Mesendoderm (in vitro differentiated cells): ENCODE measurements around the gene RIC8A.
"Not testable (repeated sequence)": the region's sequence is repeated elsewhere in the genome, so short reads cannot be mapped to it uniquely, and the experiment has no call there.

ENCODE experiments used
- DNase-seq: peaks from one replicate; pipeline ENCODE4 v3.0.0; 2013
- H2AK5ac ChIP-seq: 2 replicates; pipeline ENCODE4 v1.6.1; 2013; ENCODE audit warnings: low read length, inconsistent platforms
- H2BK120ac ChIP-seq: 2 replicates; pipeline ENCODE4 v1.6.1; 2013; ENCODE audit warnings: low read depth, mild to moderate bottlenecking, low read length, moderate library complexity, mixed read lengths
- H2BK15ac ChIP-seq: replicated peaks from 2 replicates; pipeline ENCODE4 v1.6.1; 2013; ENCODE audit warnings: low read depth, mild to moderate bottlenecking, moderate library complexity
- H2BK5ac ChIP-seq: 2 replicates; pipeline ENCODE4 v1.6.1; 2013; ENCODE audit warnings: low read length, inconsistent platforms
- H3K18ac ChIP-seq: 2 replicates; pipeline ENCODE4 v1.6.1; 2013; ENCODE audit warnings: mild to moderate bottlenecking, low read length, mixed read lengths
- H3K23ac ChIP-seq: one replicate; pipeline ENCODE4 v1.6.1; 2013; ENCODE audit warnings: low read length
- H3K27ac ChIP-seq: 2 replicates; pipeline ENCODE4 v1.5.1; 2013; ENCODE audit warnings: low read depth, mild to moderate bottlenecking, inconsistent platforms, low read length, moderate library complexity
- H3K27me3 ChIP-seq: 2 replicates; pipeline ENCODE4 v1.6.1; 2013; ENCODE audit warnings: low read length, control low read depth, mild to moderate bottlenecking, inconsistent platforms; ENCODE audit not compliant: insufficient read depth, poor library complexity
- H3K36me3 ChIP-seq: 2 replicates; pipeline ENCODE4 v1.6.1; 2013; ENCODE audit warnings: low read length, inconsistent platforms; ENCODE audit not compliant: control insufficient read depth, insufficient read depth
- H3K4ac ChIP-seq: one replicate; pipeline ENCODE4 v1.6.1; 2013; ENCODE audit warnings: low read depth, mild to moderate bottlenecking, low read length, moderate library complexity
- H3K4me1 ChIP-seq: 2 replicates; pipeline ENCODE4 v1.6.1; 2013; ENCODE audit warnings: low read depth, low read length, inconsistent platforms; ENCODE audit not compliant: control insufficient read depth
- H3K4me2 ChIP-seq: 2 replicates; pipeline ENCODE4 v1.6.1; 2013; ENCODE audit warnings: low read length
- H3K4me3 ChIP-seq: 2 replicates; pipeline ENCODE4 v1.5.1; 2013; ENCODE audit warnings: mild to moderate bottlenecking, low read length
- H3K56ac ChIP-seq: one replicate; pipeline ENCODE4 v1.6.1; 2013; ENCODE audit warnings: low read length
- H3K79me1 ChIP-seq: 2 replicates; pipeline ENCODE4 v1.6.1; 2013; ENCODE audit warnings: low read length, inconsistent platforms
- H3K79me2 ChIP-seq: 2 replicates; pipeline ENCODE4 v1.6.1; 2013; ENCODE audit warnings: mild to moderate bottlenecking, low read length; ENCODE audit not compliant: control insufficient read depth, insufficient read depth
- H3K9ac ChIP-seq: 2 replicates; pipeline ENCODE4 v1.6.1; 2013; ENCODE audit warnings: low read length, inconsistent platforms
- H4K5ac ChIP-seq: one replicate; pipeline ENCODE4 v1.6.1; 2013; ENCODE audit warnings: low read length
- H4K8ac ChIP-seq: one replicate; pipeline ENCODE4 v1.6.1; 2013; ENCODE audit warnings: low read depth, mild to moderate bottlenecking, control low read depth, low read length, moderate library complexity
- WGBS: extraction: QIAGEN DNeasy Blood & Tissue Kit; methylation state at CpG from one replicate; pipeline ENCODE4 v1.1.7; 2013; ENCODE audit warnings: low lambda C conversion rate, missing lambda C conversion rate; ENCODE audit not compliant: insufficient coverage; ENCODE audit errors: extremely low coverage; 5-methylcytosine and 5-hydroxymethylcytosine counted together

RIC8A gene

GRCh38 chr11:236774-237767 lies 29.6 kb downstream of the RIC8A start, which contains the start of gene PSMD13:
PSMD13 (plus strand) TSS chr11:236976; CDS start chr11:237050, 74 bp downstream.
- Histone ChIP-seq H3K4me3 (peak within 1 kb of the TSS; percentile 76), H3K79me2 (peaks cover 19% of the 10 kb centered on the region), H3K9ac (peak within 1 kb of the TSS; percentile 86), H2AK5ac (no peak within 1 kb of the TSS), H3K18ac (peak within 1 kb of the TSS; percentile 89), H3K4me1 (no peaks in the 10 kb centered on the region), H4K8ac (peak within 1 kb of the TSS; percentile 77), H3K27me3 (no peaks in the 10 kb centered on the region), H3K56ac (peak within 1 kb of the TSS; percentile 88), H3K4ac (no peak within 1 kb of the TSS), H3K4me2 (peak within 1 kb of the TSS; percentile 84), H2BK15ac (no peak within 1 kb of the TSS), H2BK5ac (no peak within 1 kb of the TSS), H3K79me1 (peaks cover 10% of the 10 kb centered on the region), H4K5ac (no peak within 1 kb of the TSS), H3K27ac (peak within 1 kb of the TSS; percentile 84), H3K36me3 (no peaks in the 10 kb centered on the region), H3K23ac (no peak within 1 kb of the TSS), H2BK120ac (no peak within 1 kb of the TSS)
- DNase-seq = peak; percentile 89
- no CpG with 5 or more reads among the region's 62 CpGs for WGBS

- H2AK5ac ChIP-seq, H3K27ac ChIP-seq, H4K5ac ChIP-seq, H3K36me3 ChIP-seq, H2BK120ac ChIP-seq, H2BK15ac ChIP-seq, H3K9ac ChIP-seq, H3K4me3 ChIP-seq, H3K4me2 ChIP-seq, H3K27me3 ChIP-seq, H3K4ac ChIP-seq, H2BK5ac ChIP-seq, DNase-seq, H4K8ac ChIP-seq, H3K4me1 ChIP-seq, H3K18ac ChIP-seq, H3K23ac ChIP-seq, H3K56ac ChIP-seq: not testable (repeated sequence)
- WGBS = no CpG with 5 or more reads among the region's 7 CpGs
- Histone ChIP-seq H3K79me1 (peaks cover 10% of the 10 kb centered on the region), H3K79me2 (peaks cover 19% of the 10 kb centered on the region)
Observed at GRCh38 chr11:238346-238745, 30.8 kb downstream of the RIC8A start.

- Histone ChIP-seq H2AK5ac (no peak overlapping the region), H4K8ac (no peak overlapping the region), H3K9ac (no peak overlapping the region), H3K27ac (no peak overlapping the region), H3K79me2 (peaks cover 19% of the 10 kb centered on the region), H3K23ac (no peak overlapping the region), H3K56ac (no peak overlapping the region), H3K4me1 (no peaks in the 10 kb centered on the region), H2BK15ac (no peak overlapping the region), H3K36me3 (peaks cover 3% of the 10 kb centered on the region), H3K4ac (no peak overlapping the region), H2BK5ac (no peak overlapping the region), H3K79me1 (peaks cover 10% of the 10 kb centered on the region), H3K4me3 (no peak overlapping the region), H3K27me3 (no peaks in the 10 kb centered on the region), H2BK120ac (no peak overlapping the region), H4K5ac (no peak overlapping the region), H3K18ac (no peak overlapping the region), H3K4me2 (no peak overlapping the region)
- no CpG with 5 or more reads among the region's 1 CpG for WGBS
- no peak for DNase-seq
Observed at GRCh38 chr11:240315-240714, 32.8 kb downstream of the RIC8A start.

GRCh38 chr11:241634-242033 lies 34.1 kb downstream of the RIC8A start:
- H2BK15ac ChIP-seq = no peak overlapping the region
- H3K27ac ChIP-seq = no peak overlapping the region
- no peak overlapping the region for H3K56ac ChIP-seq
- H3K79me1 ChIP-seq = peaks cover 10% of the 10 kb centered on the region
- H2BK5ac ChIP-seq = no peak overlapping the region
- H2BK120ac ChIP-seq = no peak overlapping the region
- no peaks in the 10 kb centered on the region for H3K4me1 ChIP-seq
- no peak overlapping the region for H2AK5ac ChIP-seq
- no peak for DNase-seq
- no peak overlapping the region for H3K4ac ChIP-seq
- H3K23ac ChIP-seq = no peak overlapping the region
- no peak overlapping the region for H3K4me2 ChIP-seq
- no peaks in the 10 kb centered on the region for H3K27me3 ChIP-seq
- no peak overlapping the region for H3K4me3 ChIP-seq
- H3K79me2 ChIP-seq = peaks cover 19% of the 10 kb centered on the region
- H3K36me3 ChIP-seq = peaks cover 3% of the 10 kb centered on the region
- H3K18ac ChIP-seq = no peak overlapping the region
- WGBS = no CpG with 5 or more reads among the region's 5 CpGs
- H4K8ac ChIP-seq = no peak overlapping the region
- no peak overlapping the region for H3K9ac ChIP-seq
- H4K5ac ChIP-seq = no peak overlapping the region

DNA sequence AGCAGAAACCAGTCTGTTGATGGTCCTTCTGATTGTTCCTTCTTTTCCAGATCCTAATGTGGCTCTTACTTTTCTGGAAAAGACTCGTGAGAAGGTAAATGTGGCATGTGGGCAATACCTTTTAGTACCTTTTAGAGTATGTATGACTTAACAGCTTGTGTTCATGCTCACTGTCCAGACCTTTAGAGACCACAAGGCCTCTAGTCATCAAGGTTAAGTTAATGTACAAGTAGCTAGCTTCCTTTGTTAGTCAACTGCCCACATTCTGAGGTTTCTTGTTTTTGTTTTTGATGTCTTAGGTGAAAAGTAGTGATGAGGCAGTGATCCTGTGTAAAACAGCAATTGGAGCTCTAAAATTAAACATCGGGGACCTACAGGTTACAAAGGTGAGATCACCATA lies 36.9 kb downstream of the RIC8A start:
- Histone ChIP-seq H3K36me3 (peaks cover 10% of the 10 kb centered on the region), H3K4me3 (no peak overlapping the region), H3K4ac (no peak overlapping the region), H3K4me2 (no peak overlapping the region), H2BK5ac (no peak overlapping the region), H2BK120ac (no peak overlapping the region), H3K18ac (no peak overlapping the region), H2BK15ac (no peak overlapping the region), H3K79me2 (peaks cover 2% of the 10 kb centered on the region), H3K79me1 (peaks cover 8% of the 10 kb centered on the region), H3K27me3 (no peaks in the 10 kb centered on the region), H3K9ac (no peak overlapping the region), H3K23ac (no peak overlapping the region), H2AK5ac (no peak overlapping the region), H3K56ac (no peak overlapping the region), H3K4me1 (no peaks in the 10 kb centered on the region), H4K5ac (no peak overlapping the region), H4K8ac (no peak overlapping the region), H3K27ac (no peak overlapping the region)
- no CpG with 5 or more reads among the region's 2 CpGs for WGBS
- DNase-seq = no peak
